HepG2 (cell line): ENCODE results near the gene THOC7. TPM values are rescaled to one million over a fixed set of nuclear protein-coding genes. Genes with fewer than 3 reads are reported as not detected.

Experiments used
- EEA1 ChIP-seq: sonication (generic); formaldehyde crosslinking; IDR thresholded peaks from 2 replicates; pipeline ENCODE4 v1.5.1; 2020; ENCODE audit warnings: mild to moderate bottlenecking, missing genetic modification reagents, borderline replicate concordance
- ISL2 ChIP-seq: sonication (generic); formaldehyde crosslinking; IDR thresholded peaks from 2 replicates; pipeline ENCODE4 v1.5.0; 2020; ENCODE audit warnings: missing genetic modification reagents
- KLF15 ChIP-seq: sonication (generic); formaldehyde crosslinking; IDR thresholded peaks from 2 replicates; pipeline ENCODE4 v1.8.1; 2023; ENCODE audit warnings: borderline replicate concordance, mild to moderate bottlenecking, inconsistent platforms, missing genetic modification reagents, mixed read lengths
- TP53 ChIP-seq: sonication (generic); formaldehyde crosslinking; conservative IDR thresholded peaks from 2 replicates; pipeline ENCODE4 v1.4.0; 2020; ENCODE audit warnings: missing genetic modification reagents
- YEATS2 ChIP-seq: sonication (generic); formaldehyde crosslinking; IDR thresholded peaks from 2 replicates; pipeline ENCODE4 v1.4.0; 2020; ENCODE audit warnings: missing genetic modification reagents, borderline replicate concordance
- ZNF20 ChIP-seq: sonication (generic); formaldehyde crosslinking; IDR thresholded peaks from 2 replicates; pipeline ENCODE4 v1.4.0; 2020; ENCODE audit warnings: mild to moderate bottlenecking, moderate library complexity, missing genetic modification reagents
- ZNF792 ChIP-seq: IDR thresholded peaks from 2 replicates; pipeline ENCODE4 v1.6.1; 2016
- ZSCAN9 ChIP-seq: IDR thresholded peaks from 2 replicates; pipeline ENCODE4 v1.6.1; 2016; ENCODE audit warnings: borderline replicate concordance
- polyA plus RNA-seq, 8 experiments: library from polyadenylated mRNA; depleted of rRNA in 3 of 8; stranded (reverse) in 7 of 8; unstranded in 1 of 8; fragments of >200 nt; fragmentation: Illumina TruSeq in 4 of 8; extraction: Trizol in 4 of 8; gene quantifications; 2 replicates each; pipeline versions ENCODE4 v1.2.1 to v1.2.3, GENCODE V29; 2011 to 2016; ENCODE audit warnings: low read depth in 4 of 8, missing spikeins in 1 of 8, mixed read lengths in 1 of 8; ENCODE audit not compliant: insufficient read depth in 1 of 8
- total RNA-seq, 5 experiments: library from RNA; depleted of rRNA; stranded (reverse); fragments of >200 nt; fragmentation: Illumina TruSeq; extraction: Trizol; gene quantifications; 2 replicates each; pipeline ENCODE4 v1.2.3, GENCODE V29; 2016; ENCODE audit warnings: low read depth in 1 of 5
- TF ChIP-seq, protein P1 (sequence below): sonication (generic); formaldehyde crosslinking; IDR thresholded peaks from 2 replicates; pipeline ENCODE4 v1.5.1; 2020; ENCODE audit warnings: mild to moderate bottlenecking, missing genetic modification reagents, moderate library complexity
- TF ChIP-seq, protein P2 (sequence below): sonication (generic); formaldehyde crosslinking; IDR thresholded peaks from 2 replicates; pipeline ENCODE4 v1.4.0; 2020; ENCODE audit warnings: missing genetic modification reagents

The THOC7 gene
- total and polyA plus RNA-seq, 2 of the 13 experiments (the other 11 are each of a cell fraction or from before 2014, with no cell fraction given), result 32.8 to 63.5 TPM

DNA sequence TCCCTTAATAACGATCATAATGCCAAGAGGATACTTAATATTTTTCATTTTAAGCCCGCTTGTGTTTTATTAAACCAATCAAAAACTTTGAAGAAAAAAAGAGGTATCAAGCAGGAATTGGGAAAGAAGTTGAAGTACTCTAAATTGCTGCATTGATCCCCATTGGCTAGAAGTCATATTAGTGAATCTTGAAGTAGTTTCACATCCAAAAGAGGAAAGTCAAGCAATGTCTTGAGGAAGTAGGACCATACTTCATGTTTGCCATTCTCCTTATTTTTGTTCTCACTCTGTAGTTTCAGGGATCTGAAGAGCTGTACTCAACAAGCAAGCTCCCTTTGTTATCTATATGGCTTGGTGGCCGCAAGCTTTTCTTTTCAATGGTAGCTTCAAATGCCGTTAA lies 46.4 kb upstream of the THOC7 start (continued):
- TF ChIP-seq ZNF20 (CRISPR knock-in tag) (no peak), EEA1 (CRISPR knock-in tag) (no peak), KLF15 (no peak), ISL2 (CRISPR knock-in tag) (no peak), ZNF792 (CRISPR knock-in tag) (no peak), YEATS2 (CRISPR knock-in tag) (no peak), ZSCAN9 (CRISPR knock-in tag) (no peak), TP53 (CRISPR knock-in tag) (no peak)
- TF ChIP-seq, protein P1, sequence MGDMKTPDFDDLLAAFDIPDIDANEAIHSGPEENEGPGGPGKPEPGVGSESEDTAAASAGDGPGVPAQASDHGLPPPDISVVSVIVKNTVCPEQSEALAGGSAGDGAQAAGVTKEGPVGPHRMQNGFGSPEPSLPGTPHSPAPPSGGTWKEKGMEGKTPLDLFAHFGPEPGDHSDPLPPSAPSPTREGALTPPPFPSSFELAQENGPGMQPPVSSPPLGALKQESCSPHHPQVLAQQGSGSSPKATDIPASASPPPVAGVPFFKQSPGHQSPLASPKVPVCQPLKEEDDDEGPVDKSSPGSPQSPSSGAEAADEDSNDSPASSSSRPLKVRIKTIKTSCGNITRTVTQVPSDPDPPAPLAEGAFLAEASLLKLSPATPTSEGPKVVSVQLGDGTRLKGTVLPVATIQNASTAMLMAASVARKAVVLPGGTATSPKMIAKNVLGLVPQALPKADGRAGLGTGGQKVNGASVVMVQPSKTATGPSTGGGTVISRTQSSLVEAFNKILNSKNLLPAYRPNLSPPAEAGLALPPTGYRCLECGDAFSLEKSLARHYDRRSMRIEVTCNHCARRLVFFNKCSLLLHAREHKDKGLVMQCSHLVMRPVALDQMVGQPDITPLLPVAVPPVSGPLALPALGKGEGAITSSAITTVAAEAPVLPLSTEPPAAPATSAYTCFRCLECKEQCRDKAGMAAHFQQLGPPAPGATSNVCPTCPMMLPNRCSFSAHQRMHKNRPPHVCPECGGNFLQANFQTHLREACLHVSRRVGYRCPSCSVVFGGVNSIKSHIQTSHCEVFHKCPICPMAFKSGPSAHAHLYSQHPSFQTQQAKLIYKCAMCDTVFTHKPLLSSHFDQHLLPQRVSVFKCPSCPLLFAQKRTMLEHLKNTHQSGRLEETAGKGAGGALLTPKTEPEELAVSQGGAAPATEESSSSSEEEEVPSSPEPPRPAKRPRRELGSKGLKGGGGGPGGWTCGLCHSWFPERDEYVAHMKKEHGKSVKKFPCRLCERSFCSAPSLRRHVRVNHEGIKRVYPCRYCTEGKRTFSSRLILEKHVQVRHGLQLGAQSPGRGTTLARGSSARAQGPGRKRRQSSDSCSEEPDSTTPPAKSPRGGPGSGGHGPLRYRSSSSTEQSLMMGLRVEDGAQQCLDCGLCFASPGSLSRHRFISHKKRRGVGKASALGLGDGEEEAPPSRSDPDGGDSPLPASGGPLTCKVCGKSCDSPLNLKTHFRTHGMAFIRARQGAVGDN (CRISPR knock-in tag), result no peak
- TF ChIP-seq, protein P2, sequence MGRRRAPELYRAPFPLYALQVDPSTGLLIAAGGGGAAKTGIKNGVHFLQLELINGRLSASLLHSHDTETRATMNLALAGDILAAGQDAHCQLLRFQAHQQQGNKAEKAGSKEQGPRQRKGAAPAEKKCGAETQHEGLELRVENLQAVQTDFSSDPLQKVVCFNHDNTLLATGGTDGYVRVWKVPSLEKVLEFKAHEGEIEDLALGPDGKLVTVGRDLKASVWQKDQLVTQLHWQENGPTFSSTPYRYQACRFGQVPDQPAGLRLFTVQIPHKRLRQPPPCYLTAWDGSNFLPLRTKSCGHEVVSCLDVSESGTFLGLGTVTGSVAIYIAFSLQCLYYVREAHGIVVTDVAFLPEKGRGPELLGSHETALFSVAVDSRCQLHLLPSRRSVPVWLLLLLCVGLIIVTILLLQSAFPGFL (CRISPR knock-in tag), result no peak
